C4-2B (cell line): ENCODE data around the gene SPECC1L.

Experiments
- ZFX ChIP-seq: fragments of 450-650 bp; IDR thresholded peaks from 2 replicates; pipeline ENCODE4 v1.6.1; 2017
- TF ChIP-seq, protein P1 (sequence below): fragments of 450-650 bp; conservative IDR thresholded peaks from 2 replicates; pipeline ENCODE4 v1.5.1; 2017; ENCODE audit warnings: mild to moderate bottlenecking

GRCh38 chr22:24402460-24403192 is 132.0 kb downstream of the SPECC1L start:
- TF ChIP-seq, protein P1, sequence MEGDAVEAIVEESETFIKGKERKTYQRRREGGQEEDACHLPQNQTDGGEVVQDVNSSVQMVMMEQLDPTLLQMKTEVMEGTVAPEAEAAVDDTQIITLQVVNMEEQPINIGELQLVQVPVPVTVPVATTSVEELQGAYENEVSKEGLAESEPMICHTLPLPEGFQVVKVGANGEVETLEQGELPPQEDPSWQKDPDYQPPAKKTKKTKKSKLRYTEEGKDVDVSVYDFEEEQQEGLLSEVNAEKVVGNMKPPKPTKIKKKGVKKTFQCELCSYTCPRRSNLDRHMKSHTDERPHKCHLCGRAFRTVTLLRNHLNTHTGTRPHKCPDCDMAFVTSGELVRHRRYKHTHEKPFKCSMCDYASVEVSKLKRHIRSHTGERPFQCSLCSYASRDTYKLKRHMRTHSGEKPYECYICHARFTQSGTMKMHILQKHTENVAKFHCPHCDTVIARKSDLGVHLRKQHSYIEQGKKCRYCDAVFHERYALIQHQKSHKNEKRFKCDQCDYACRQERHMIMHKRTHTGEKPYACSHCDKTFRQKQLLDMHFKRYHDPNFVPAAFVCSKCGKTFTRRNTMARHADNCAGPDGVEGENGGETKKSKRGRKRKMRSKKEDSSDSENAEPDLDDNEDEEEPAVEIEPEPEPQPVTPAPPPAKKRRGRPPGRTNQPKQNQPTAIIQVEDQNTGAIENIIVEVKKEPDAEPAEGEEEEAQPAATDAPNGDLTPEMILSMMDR = no peak
- TF ChIP-seq ZFX = no peak
